ENCODE results near the gene LRRTM4.

LRRTM4 gene

GRCh38 chr2:76977846-76978727 is 544.1 kb downstream of the LRRTM4 start:
- DNase-seq: no peak

- no peak for DNase-seq
Measured at GRCh38 chr2:76975752-76976151, 546.4 kb downstream of the LRRTM4 start.

DNA sequence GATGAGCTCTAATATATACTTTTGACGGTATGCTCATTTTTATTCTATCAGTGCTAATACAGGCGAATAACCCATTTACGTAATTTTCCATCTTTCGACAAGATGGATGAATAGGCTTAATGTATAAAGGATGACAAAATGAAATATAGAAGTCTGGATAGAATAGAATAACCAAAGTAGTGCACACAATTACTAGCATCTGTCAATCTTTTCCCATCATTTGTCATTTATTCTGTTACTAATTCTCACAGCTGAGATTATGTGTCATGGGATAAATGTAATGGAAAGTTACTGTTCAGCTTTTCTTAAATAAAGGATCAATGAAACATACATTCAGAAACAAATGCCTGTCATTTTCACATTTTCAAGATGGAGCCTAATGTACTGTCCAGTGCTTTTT is 548.6 kb downstream of the LRRTM4 start:
- no peak for DNase-seq

GRCh38 chr2:76965772-76966171 is 556.4 kb downstream of the LRRTM4 start:
- no peak for DNase-seq

- no peak for DNase-seq
Measured at GRCh38 chr2:76958749-76959148, 563.4 kb downstream of the LRRTM4 start.

DNA sequence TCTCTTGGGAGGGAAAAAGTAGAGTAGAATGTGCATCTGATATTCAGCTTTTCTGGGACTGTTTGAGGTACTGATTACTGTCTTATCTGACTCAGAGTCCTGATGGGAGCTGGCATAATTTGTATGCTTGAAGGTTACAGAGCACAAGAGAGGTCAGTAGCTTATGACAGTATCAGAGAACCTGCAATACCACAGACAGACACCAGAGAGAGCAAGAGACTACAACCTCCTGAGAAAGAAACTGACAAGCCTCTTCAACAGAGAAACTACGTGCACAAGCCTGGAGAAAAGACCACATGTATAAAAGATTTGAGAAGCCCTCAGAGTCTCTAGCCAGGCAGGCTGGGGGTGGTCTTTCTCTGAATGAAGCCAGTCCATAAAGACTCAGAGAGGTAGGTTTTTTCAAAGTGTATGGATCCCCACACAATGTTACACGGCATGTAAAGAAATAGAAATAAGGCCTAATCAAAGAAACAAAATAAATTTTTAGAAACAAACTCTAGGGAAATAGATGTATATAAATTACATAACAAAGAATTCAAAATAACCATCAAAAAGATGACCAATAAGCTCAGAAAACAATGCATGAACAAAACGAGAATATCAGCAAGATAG is 568.3 kb downstream of the LRRTM4 start:
- peak; percentile 72 for DNase-seq

DNA sequence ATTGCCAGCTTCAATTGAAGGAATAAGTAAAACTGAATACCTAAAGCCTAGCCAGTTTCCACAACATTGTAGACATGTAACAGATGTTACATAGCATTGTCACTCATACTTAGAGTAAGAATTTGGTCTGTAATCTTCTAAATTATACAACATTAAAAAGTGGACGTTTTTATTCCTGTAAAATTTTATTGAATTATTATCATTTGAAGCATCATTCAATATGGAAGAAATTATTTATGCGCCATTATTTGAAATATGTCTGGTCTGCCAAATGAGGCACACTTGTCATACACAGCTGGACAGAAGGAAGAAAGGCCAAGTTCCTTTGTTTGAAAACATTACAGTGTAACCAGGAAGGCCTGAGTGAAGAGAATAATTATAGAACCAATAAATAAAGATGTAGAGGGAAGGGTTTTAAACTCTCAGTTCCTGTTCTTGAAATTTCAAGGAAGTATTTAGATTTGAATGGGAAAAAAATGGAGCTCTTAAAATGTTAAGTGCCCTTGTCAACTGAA is 575.5 kb downstream of the LRRTM4 start:
- no peak for DNase-seq

- DNase-seq: no peak
Measured at GRCh38 chr2:76940559-76940958, 581.6 kb downstream of the LRRTM4 start.

- DNase-seq: no peak
Measured at GRCh38 chr2:76938153-76938552, 584.0 kb downstream of the LRRTM4 start.

GRCh38 chr2:76932550-76932949 is 589.6 kb downstream of the LRRTM4 start:
- DNase-seq: no peak

- DNase-seq: no peak
Measured at GRCh38 chr2:76930056-76930744, 592.0 kb downstream of the LRRTM4 start.

DNA sequence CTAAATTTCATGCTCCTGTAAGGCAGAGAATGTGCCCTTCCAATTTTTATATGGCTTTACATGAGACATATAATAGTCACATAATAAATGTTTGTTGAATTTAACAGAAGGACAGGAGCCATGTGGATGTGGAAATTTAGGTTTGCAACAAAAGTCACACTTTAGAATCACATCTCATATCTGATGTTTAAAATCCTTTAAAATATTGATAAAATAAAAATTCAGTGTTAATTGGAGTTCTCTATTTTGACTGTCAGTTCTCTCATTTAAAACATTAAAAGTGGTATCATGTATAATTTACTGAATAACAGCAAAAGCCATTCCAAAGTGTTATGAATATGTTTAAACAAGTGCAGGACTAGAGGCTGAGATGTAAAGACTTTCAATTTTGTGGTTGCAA is 594.1 kb downstream of the LRRTM4 start:
- no peak for DNase-seq

DNA sequence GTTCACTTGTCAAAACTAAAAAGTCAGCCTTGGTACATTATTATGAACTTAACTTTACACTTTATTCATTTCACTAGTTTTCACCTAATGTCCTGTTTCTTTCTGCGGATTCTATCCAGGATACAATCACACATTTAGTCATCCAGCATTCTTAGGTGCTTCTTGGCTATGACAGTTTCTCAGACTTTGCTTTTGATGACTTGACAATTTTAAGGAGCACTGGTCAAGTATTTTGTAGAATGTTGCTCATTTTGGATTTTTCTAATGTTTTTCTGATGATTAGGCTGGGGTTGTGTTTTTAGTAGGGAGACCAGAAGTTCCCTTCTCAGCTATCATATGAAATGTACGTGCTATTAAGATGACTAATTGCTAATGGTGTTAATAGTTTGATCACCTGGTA is 601.2 kb downstream of the LRRTM4 start:
- DNase-seq: no peak

DNA sequence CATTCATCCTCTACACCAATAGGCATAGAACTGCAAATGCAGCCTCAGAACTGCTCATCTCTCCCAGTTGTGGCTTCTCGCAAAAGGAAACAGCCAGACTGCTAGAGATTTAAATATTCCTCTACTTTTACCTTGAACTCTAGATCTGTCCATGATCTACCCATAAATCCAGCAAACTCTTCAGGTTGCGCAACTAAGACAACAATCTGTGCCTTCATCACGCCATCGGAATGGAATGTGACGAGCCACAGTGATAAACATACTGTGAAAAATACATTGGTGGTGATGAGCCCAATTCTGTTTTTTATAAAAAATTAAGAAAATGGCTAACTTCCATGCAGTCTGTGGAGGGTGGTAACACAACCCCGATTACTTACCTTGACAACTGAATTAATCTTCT is 626.7 kb downstream of the LRRTM4 start:
- DNase-seq: no peak

GRCh38 chr2:76870581-76870980 is 651.6 kb downstream of the LRRTM4 start:
- no peak for DNase-seq

- DNase-seq: no peak
Measured at GRCh38 chr2:76870011-76870410, 652.2 kb downstream of the LRRTM4 start.

DNA sequence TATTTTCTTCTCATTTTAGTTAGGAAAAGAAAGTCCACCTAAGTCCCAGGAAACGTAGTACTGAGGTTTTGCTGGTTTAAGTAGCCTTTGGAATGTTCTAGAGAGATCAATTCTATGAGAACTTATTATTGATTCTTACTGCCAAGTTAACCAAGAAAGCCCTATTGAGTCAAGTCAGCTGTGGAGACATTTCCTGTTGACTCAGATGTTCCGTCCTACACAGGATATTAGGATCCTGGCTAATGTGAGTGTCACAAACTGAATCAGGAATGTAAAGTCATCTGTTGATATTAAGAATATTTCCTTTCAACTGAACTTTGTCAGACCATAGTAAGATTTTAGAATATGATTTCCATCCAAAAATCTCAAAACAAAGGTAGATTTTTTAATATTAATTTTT is 654.3 kb downstream of the LRRTM4 start:
- no peak for DNase-seq

- no peak for DNase-seq
Measured at GRCh38 chr2:76866464-76866863, 655.7 kb downstream of the LRRTM4 start.

DNA sequence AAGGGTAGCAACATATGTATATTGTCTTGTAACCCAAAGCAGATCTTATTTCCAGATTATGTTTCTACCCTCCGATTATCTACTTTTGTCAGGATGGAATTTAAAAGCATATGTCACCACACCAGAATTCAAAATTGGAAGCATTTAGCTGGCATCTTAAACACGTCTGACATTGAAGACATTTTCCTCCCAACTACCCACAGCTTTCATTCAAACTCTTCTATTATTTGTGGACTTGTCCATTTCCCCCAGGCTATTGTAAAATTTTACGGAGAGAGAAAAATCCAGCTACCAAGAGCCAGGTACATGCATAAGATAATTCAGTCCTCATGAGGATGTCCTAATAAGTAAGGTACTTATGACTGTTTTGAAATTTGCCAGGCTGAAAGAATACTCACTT is 659.3 kb downstream of the LRRTM4 start:
- no peak for DNase-seq

DNA sequence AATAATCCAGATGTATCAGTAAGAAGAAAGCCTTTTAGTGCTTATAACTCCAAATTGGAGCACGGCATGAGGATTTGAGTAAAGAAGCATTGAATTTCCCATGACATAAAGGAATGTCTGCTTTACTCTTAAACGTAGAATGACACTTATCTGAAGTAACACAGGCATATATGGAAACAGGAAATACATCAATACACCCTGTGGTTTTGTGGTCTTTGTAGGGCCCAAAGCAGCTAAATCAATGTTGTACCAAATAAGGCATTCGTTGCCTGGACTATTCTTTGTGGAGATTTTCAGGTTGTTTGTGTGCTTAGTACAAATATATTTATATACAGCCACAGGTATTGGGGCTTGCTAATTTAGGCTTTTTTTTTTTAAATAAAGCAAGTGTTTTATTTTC is 660.5 kb downstream of the LRRTM4 start:
- no peak for DNase-seq

GRCh38 chr2:76851000-76851399 is 671.2 kb downstream of the LRRTM4 start:
- peak; percentile 11 for DNase-seq

DNA sequence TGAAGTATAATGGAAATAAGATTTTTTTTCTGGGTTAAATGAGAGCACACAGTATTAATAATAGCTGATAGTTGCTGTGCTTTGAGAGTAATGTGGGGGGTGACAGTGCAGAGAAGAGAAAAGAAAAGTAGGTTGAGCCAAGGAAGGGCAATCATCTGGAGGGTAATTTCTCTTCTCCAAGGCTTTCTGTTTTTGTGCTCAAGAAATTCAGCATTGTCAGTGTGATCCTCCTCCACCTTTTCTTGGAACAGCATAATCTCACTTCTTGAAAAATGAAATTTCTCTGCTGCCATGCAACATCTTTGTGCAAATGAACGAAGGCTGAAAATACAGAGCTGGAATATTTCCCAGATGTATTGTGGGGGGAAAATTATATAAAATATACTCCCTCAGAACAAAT is 673.1 kb downstream of the LRRTM4 start:
- DNase-seq: no peak

DNA sequence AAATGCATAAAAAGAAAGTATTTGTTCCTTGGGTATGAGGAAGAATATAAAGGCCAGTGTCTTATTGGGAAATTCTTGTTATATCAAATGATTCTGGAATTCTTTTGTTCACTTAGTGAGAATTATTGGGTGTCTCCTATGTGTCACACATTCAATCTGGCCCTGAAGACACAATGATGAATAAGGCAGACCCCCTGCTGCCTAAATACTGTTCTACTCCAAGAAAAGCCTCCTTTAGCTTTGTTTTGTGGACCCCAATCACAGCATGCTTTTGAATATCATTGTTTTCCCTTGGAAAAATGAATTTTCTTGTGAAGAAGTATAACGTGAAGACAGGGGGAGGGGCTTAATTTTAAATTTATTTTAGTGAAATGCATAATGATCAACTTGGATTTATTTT is 682.4 kb downstream of the LRRTM4 start:
- DNase-seq: no peak
